HCT116 (cell line): Measurements from ENCODE around the gene VIPR2. TPM values are rescaled to one million over a fixed set of nuclear protein-coding genes. Genes with fewer than 3 reads are reported as not detected.

Experiments used
- ATAC-seq: fragments of 200-7000 bp; cut with Tn5 transposase; 2 replicates; pipeline ENCODE4 v1.9.1; 2020; ENCODE audit warnings: mild to moderate bottlenecking, moderate library complexity
- BruUV-seq: library from RNA; stranded (reverse); fragments of 400-500 nt; replicated peaks from 2 replicates; lab custom pipeline; 2021; lab: Mats Ljungman, UMichigan
- CTCF ChIA-PET: fragments of 300-600 bp; sonication (Branson Sonifier 250); formaldehyde crosslinking; loops from one replicate; lab custom pipeline; 2021; ENCODE audit warnings: antibody characterized with exemption; lab: Charles Lee
- POLR2A ChIA-PET: fragments of 300-600, 350-600 bp; sonication (Branson Sonifier 250); formaldehyde crosslinking; loops from one replicate; lab custom pipeline; 2021; ENCODE audit warnings: antibody characterized with exemption; lab: Charles Lee
- RAD21 ChIA-PET, 2 experiments: fragments of 300-600 bp; sonication (Branson Sonifier 250); formaldehyde crosslinking; loops; one replicate each; lab custom pipeline; 2023; ENCODE audit warnings: low total read pairs in 2 of 2; ENCODE audit not compliant: uncharacterized antibody in 2 of 2, unreplicated experiment in 2 of 2, low non-redundant PET in 1 of 2; lab: Charles Lee
- DNase-seq: peaks from one replicate; pipeline ENCODE4 v3.0.0-alpha.2; 2010; ENCODE audit warnings: low read depth, low spot score
- H2AFZ ChIP-seq: fragments of 200-600 bp; shearing (Covaris generic), sonication (generic); 2 replicates; pipeline ENCODE4 v1.6.1; 2017; ENCODE audit warnings: low read depth, mixed run types, mixed read lengths, antibody characterized with exemption, low read length; ENCODE audit not compliant: poor library complexity, severe bottlenecking
- H3K27ac ChIP-seq: 2 replicates; pipeline ENCODE4 v1.5.1; 2012; ENCODE audit warnings: low read depth, low read length
- H3K27me3 ChIP-seq: fragments of 200-600 bp; sonication (generic); 2 replicates; pipeline ENCODE4 v1.6.1; 2016; ENCODE audit warnings: mixed run types, low read length, mixed read lengths; ENCODE audit not compliant: insufficient read depth
- H3K36me3 ChIP-seq, 2 experiments: fragments of 200-500 bp in 1 of 2; fragments of 200-600 bp in 1 of 2; sonication (Bioruptor generic) in 1 of 2; sonication (generic) in 1 of 2; 2 replicates each; pipeline versions ENCODE4 v1.5.1 to v1.6.1; 2014 to 2016; ENCODE audit warnings: low read length in 2 of 2, inconsistent platforms in 1 of 2, mixed read lengths in 1 of 2, mixed run types in 1 of 2; ENCODE audit not compliant: insufficient read depth in 2 of 2, control insufficient read depth in 1 of 2
- H3K4me1 ChIP-seq, 2 experiments: fragments of 200-600 bp in 1 of 2; sonication (generic) in 1 of 2; 2 replicates each; pipeline versions ENCODE4 v1.5.1 to v1.6.1; 2012 to 2017; ENCODE audit warnings: low read length in 2 of 2, inconsistent platforms in 1 of 2, mild to moderate bottlenecking in 1 of 2, mixed read lengths in 1 of 2, mixed run types in 1 of 2, moderate library complexity in 1 of 2; ENCODE audit not compliant: insufficient read depth in 2 of 2, control insufficient read depth in 1 of 2
- H3K4me2 ChIP-seq: fragments of 200-600 bp; sonication (generic); 2 replicates; pipeline ENCODE4 v1.6.1; 2017; ENCODE audit warnings: mixed run types, low read length, mixed read lengths
- H3K4me3 ChIP-seq, 2 experiments: fragments of 200-600 bp in 1 of 2; sonication (generic) in 1 of 2; replicated peaks in 1 of 2; 2 replicates each; pipeline ENCODE4 v1.5.1; 2011 to 2016; ENCODE audit warnings: low read length in 2 of 2, control low read depth in 1 of 2, low read depth in 1 of 2, mild to moderate bottlenecking in 1 of 2, mixed read lengths in 1 of 2, mixed run types in 1 of 2
- H3K79me2 ChIP-seq: fragments of 200-600 bp; sonication (generic); 2 replicates; pipeline ENCODE4 v1.6.1; 2017; ENCODE audit warnings: mild to moderate bottlenecking, mixed run types, low read length, moderate library complexity, mixed read lengths; ENCODE audit not compliant: insufficient read depth
- H3K9ac ChIP-seq: fragments of 200-600 bp; sonication (generic); 2 replicates; pipeline ENCODE4 v1.6.1; 2016; ENCODE audit warnings: low read length, mixed read lengths
- H3K9me2 ChIP-seq: fragments of 200-600 bp; sonication (generic), shearing (Covaris generic); 2 replicates; pipeline ENCODE4 v1.6.1; 2017; ENCODE audit warnings: mixed run types, mild to moderate bottlenecking, moderate library complexity; ENCODE audit not compliant: insufficient read depth
- H3K9me3 ChIP-seq, 2 experiments: fragments of 200-500 bp in 1 of 2; fragments of 200-600 bp in 1 of 2; sonication (Bioruptor generic) in 1 of 2; sonication (generic) in 1 of 2; 2 replicates each; pipeline ENCODE4 v1.6.1; 2014 to 2017; ENCODE audit warnings: low read length in 2 of 2, mixed read lengths in 2 of 2, inconsistent platforms in 1 of 2, low read depth in 1 of 2, mild to moderate bottlenecking in 1 of 2, mixed run types in 1 of 2, moderate library complexity in 1 of 2; ENCODE audit not compliant: control insufficient read depth in 1 of 2, insufficient read depth in 1 of 2
- H4K20me1 ChIP-seq: fragments of 200-600 bp; sonication (generic), shearing (Covaris generic); 2 replicates; pipeline ENCODE4 v1.6.1; 2017; ENCODE audit warnings: mixed run types, mild to moderate bottlenecking, moderate library complexity; ENCODE audit not compliant: insufficient read depth
- CEBPB ChIP-seq: IDR thresholded peaks from 2 replicates; pipeline ENCODE4 v1.6.1; 2012; ENCODE audit warnings: low read depth
- CTCF ChIP-seq, 3 experiments: fragments of 200-600 bp in 1 of 3; sonication (generic) in 1 of 3; IDR thresholded peaks in 2 of 3; conservative IDR thresholded peaks in 1 of 3; 2 replicates each; pipeline ENCODE4 v1.5.1; 2012 to 2017; ENCODE audit warnings: low read depth in 2 of 3, low read length in 2 of 3, antibody characterized with exemption in 1 of 3, borderline replicate concordance in 1 of 3, control low read depth in 1 of 3, mild to moderate bottlenecking in 1 of 3, mixed read lengths in 1 of 3, mixed run types in 1 of 3, moderate library complexity in 1 of 3; ENCODE audit not compliant: insufficient read depth in 1 of 3
- EZH2phosphoT487 ChIP-seq: fragments of 200-600 bp; IDR thresholded peaks from 2 replicates; pipeline ENCODE4 v1.6.1; 2018; ENCODE audit warnings: antibody characterized with exemption, borderline replicate concordance
- FOSL1 ChIP-seq: IDR thresholded peaks from 2 replicates; pipeline ENCODE4 v1.6.1; 2012; ENCODE audit warnings: low read depth
- JUND ChIP-seq: IDR thresholded peaks from 2 replicates; pipeline ENCODE4 v1.6.1; 2012
- POLR2A ChIP-seq: IDR thresholded peaks from 2 replicates; pipeline ENCODE4 v1.7.0; 2011; ENCODE audit warnings: borderline replicate concordance; ENCODE audit not compliant: insufficient read depth, insufficient read length; ENCODE audit errors: extremely low read depth
- POLR2AphosphoS5 ChIP-seq: IDR thresholded peaks from 2 replicates; pipeline ENCODE4 v1.6.1; 2011; ENCODE audit warnings: mild to moderate bottlenecking, low read depth, low read length, moderate library complexity
- SIN3A ChIP-seq: IDR thresholded peaks from 2 replicates; pipeline ENCODE4 v1.6.1; 2012; ENCODE audit warnings: low read depth
- SP1 ChIP-seq: IDR thresholded peaks from 2 replicates; pipeline ENCODE4 v1.6.1; 2012; ENCODE audit warnings: low read depth
- SRF ChIP-seq: IDR thresholded peaks from 2 replicates; pipeline ENCODE4 v1.6.1; 2012; ENCODE audit warnings: low read depth
- ZNF274 ChIP-seq: fragments of 200-500 bp; sonication (Bioruptor generic); IDR thresholded peaks from 2 replicates; pipeline ENCODE4 v1.6.1; 2014; ENCODE audit warnings: mild to moderate bottlenecking, low read depth, low read length, inconsistent platforms
- intact Hi-C: fragments of 100-400 bp; cut with micrococcal nuclease; formaldehyde crosslinking; loops from 2 replicates; pipeline ENCODE4 v1.10.0; 2022
- total RNA-seq: library from RNA; stranded (reverse); gene quantifications from one replicate; pipeline ENCODE4 v1.2.1, GENCODE V29; 2021; ENCODE audit not compliant: unreplicated experiment

VIPR2 gene
- total RNA-seq, 1 experiment from 2014 or later: 0.10 TPM

GRCh38 chr7:158993591-158993990, 151.1 kb downstream of the VIPR2 start:
- RAD21 ChIA-PET: no interaction called here

More at GRCh38 chr7:158993591-158993990, 151.1 kb downstream of the VIPR2 start:
- H3K4me3 ChIP-seq: no peak overlapping the region
- intact Hi-C loops: no loop called here
- H3K79me2 ChIP-seq: no peaks in the 10 kb centered on the region
- POLR2A ChIA-PET: no interaction called here
- H3K27ac ChIP-seq: no peak overlapping the region
- no peak overlapping the region for H3K4me2 ChIP-seq
- 0 out of 2 replicates have a peak, but pooled peaks cover 4% of the 10 kb centered on the region for H3K27me3 ChIP-seq
- H4K20me1 ChIP-seq: no peaks in the 10 kb centered on the region
- H3K9me2 ChIP-seq: no peaks in the 10 kb centered on the region
- BruUV-seq: no TSS peak
- no peak overlapping the region for H3K9ac ChIP-seq
- H3K9me3 ChIP-seq: no peaks in the 10 kb centered on the region
- H2AFZ ChIP-seq: no peak overlapping the region
- ATAC-seq: no peak
- no peaks in the 10 kb centered on the region for H3K4me1 ChIP-seq
- CTCF ChIA-PET: no interaction called here
- DNase-seq: no peak
- TF ChIP-seq SRF: no peak
- no peak for TF ChIP-seq FOSL1
- TF ChIP-seq SP1: no peak
- no peak for TF ChIP-seq ZNF274
- no peak for TF ChIP-seq CEBPB
- no peak for TF ChIP-seq SIN3A
- no peak for TF ChIP-seq POLR2AphosphoS5
- no peak for TF ChIP-seq POLR2A
- no peak for TF ChIP-seq CTCF (IDR thresholded peaks at IDR 0.05 in 2 of 3, conservative IDR thresholded peaks at IDR 0.05 in 1 of 3; ENCODE audit: borderline replicate concordance in 1 of 3, insufficient read depth in 1 of 3, low read depth in 2 of 3, low read length in 2 of 3)
- no peak for TF ChIP-seq JUND
- no peak for TF ChIP-seq EZH2phosphoT487
- H3K36me3 ChIP-seq: no peaks in the 10 kb centered on the region
